GM18858 (cell line): ENCODE measurements around the gene RYR1.
A peak's percentile ranks its signal among the peaks of the same experiment; 100 is the strongest.
"Not testable (repeated sequence)": the region's sequence is repeated elsewhere in the genome, so short reads cannot be mapped to it uniquely, and the experiment has no call there.

ENCODE experiments used
- ATAC-seq: cut with Tn5 transposase; IDR thresholded peaks from one replicate; pipeline ENCODE4 v1.9.1; 2021; ENCODE audit not compliant: unreplicated experiment

Gene RYR1

DNA sequence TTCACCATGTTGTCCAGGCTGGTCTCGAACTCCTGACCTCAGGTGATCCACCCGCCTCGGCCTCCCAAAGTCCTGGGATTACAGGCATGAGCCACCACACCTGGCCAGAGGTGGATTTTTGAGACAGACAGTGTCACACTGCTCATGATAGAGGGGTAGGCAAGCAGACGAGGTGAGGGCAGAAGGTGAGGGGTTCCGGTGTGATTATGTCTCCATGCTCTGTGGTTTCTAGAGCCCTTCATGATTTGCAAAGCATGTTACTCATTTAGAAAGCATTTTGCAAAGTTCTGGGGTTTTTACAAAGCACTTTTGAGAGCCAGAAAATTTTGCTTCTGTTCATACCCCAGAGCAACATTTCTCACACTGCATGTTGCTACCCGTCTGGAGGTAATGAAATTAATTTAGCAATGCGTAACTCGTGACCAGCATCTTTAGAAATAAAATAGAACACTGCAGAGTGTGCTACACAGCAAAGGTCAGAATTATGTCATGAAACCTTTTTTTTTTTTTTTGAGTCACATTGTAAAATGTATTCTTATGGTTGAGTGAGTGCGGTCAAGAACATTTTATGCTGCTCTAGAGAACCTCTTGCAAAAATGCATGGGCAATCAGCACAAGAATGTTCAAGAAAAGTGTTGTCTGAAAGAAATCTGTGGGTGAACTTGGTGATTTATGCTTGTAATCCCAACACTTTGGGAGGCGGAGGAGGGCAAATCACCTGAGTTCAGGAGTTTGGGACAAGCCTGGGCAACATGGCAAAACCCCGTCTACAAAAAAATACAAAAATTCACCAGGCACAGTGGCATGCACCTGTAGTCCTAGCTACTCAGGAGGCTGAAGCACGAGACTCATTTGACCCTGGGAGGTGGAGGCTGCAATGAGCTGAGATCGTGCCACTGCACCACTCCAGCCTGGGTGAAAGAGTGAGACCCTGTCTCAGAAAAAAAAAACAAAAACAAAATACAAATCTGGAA, 126.2 kb downstream of the RYR1 start:
- ATAC-seq = peak; percentile 61

DNA sequence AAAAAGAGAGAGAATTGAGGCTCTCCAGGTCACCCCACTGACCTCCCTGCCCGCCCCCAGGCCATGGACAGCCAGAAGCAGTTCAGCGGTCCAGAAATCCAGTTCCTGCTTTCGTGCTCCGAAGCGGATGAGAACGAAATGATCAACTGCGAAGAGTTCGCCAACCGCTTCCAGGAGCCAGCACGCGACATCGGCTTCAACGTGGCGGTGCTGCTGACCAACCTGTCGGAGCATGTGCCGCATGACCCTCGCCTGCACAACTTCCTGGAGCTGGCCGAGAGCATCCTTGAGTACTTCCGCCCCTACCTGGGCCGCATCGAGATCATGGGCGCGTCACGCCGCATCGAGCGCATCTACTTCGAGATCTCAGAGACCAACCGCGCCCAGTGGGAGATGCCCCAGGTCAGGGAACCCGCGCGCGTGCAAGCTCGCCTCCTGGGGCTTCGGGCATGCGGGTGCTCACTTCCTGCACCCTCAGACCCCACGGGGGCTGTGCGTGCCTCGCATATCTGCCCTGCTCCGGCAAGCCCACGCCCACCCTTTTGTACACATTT, 127.6 kb downstream of the RYR1 start:
- no peak for ATAC-seq

DNA sequence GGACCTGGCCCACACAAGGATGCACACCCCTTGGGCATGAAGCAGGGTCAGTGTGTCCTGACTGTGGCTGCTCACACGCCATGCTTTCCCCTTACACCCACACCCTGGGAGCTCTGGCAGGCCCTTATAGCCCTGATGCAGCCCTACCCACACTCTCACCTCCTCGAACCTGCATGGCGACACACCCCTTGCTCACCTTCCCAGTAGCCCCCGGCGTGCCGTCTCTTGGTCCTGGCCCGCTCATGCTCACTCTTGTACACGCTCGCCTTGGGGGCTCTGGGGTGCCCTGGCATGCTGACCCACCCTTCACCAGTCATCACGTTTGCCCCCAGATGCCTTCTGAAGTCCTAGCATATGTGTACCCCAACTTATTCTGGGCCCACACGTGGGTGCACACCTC, 128.2 kb downstream of the RYR1 start:
- no peak for ATAC-seq

DNA sequence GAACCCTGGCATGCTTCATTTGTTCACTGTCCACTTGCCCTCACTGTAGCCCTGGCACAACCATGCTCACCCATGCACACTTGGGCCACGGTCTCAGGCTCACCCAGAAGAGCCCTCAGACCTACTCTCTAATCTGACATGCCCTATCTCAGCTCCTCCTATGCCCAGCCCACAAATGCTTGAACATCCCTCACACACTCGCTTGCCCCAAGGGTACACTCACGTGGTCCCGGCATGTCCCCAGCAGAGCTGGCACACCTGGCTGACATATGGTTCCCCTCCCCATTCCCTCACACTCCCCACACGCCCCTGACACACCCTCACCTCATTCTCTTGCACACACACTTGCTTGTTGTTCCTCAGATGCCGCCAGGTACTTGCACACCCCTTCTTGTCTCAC, 128.6 kb downstream of the RYR1 start:
- no peak for ATAC-seq

DNA sequence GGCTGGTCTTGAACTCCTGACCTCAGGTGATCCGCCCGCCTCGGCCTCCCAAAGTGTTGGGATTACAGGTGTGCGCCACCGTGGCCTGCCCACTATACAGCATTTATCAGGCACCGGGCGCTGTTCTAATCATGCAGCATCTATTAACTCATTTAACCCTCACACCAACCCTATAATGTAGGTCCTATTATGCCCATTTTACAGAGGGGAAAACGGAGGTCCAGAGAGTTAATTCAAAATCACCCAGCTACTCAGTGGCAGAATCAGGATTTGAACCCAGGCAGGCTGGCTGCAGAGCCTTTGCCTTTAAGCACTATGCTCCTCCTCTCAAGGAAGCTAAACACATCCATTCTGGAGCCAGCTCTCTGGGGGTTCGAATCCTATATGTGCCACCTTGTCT, 130.0 kb downstream of the RYR1 start:
- no peak for ATAC-seq

DNA sequence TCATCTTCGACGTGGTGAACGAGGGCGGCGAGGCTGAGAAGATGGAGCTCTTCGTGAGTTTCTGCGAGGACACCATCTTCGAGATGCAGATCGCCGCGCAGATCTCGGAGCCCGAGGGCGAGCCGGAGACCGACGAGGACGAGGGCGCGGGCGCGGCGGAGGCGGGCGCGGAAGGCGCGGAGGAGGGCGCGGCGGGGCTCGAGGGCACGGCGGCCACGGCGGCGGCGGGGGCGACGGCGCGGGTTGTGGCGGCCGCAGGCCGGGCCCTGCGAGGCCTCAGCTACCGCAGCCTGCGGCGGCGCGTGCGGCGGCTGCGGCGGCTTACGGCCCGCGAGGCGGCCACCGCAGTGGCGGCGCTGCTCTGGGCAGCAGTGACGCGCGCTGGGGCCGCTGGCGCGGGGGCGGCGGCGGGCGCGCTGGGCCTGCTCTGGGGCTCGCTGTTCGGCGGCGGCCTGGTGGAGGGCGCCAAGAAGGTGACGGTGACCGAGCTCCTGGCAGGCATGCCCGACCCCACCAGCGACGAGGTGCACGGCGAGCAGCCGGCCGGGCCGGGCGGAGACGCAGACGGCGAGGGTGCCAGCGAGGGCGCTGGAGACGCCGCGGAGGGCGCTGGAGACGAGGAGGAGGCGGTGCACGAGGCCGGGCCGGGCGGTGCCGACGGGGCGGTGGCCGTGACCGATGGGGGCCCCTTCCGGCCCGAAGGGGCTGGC, 131.6 kb downstream of the RYR1 start:
- no peak for ATAC-seq

DNA sequence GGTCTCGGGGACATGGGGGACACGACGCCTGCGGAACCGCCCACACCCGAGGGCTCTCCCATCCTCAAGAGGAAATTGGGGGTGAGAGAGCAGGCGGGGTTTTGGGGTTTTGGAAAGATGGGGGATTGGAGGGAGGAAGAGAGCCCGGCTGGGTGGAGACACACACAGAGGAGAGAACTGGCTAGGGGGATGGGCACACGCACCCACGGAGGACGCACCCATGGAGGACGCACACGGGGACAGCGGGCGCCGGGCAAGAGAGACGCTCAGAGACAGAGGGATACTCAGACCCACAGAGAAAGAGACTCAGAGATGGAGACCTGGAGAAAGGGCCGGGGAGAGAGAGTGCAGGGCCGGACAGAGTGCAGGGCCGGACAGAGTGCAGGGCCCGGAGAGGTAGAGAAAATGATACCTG, 132.2 kb downstream of the RYR1 start:
- no peak for ATAC-seq

DNA sequence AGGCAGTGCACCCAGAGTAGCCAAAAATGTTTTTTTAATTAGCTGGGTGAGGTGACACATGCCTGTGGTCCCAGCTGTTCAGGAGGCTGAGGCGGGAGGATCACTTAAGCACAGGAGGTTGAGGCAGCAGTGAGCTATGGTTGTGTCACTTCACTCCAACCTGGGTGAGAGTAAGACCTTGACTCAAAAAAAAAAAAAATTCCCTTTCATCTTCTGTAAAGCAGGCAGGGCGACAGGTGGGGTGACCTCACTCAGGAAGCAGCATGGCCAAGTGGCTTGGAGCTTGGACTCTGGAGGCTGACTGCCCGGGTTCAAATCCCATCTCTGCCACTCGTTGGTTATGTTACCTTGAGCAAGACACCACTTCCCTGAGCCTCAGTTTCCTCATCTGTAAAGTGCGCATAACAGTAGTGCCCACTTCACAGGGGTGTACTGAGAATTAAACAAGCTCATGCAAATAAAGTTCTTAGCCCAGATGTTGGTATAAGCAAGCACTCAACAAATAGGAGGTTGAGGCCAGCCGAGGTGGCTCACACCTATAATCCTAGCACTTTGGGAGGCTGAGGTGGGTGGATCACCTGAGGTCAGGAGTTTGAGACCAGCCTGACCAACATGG, 136.0 kb downstream of the RYR1 start:
- ATAC-seq = no peak

DNA sequence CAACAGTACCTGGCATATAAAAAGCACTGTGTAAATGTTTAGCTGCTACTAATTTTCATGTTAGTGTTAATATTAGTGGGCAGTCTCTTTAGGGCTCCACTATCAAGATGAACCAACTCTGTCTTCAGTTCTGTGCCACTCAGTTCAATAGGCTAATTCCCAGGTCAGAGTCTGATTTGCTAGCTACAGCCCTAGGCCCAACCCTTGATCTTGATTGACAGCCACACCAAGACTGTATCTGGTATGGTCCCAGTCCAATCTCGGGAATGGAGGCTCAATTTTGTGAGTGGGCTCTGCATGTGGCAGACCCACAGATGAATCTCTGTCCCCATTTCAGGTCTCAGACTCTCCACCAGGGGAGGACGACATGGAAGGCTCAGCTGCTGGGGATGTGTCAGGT, 138.2 kb downstream of the RYR1 start:
- no peak for ATAC-seq

DNA sequence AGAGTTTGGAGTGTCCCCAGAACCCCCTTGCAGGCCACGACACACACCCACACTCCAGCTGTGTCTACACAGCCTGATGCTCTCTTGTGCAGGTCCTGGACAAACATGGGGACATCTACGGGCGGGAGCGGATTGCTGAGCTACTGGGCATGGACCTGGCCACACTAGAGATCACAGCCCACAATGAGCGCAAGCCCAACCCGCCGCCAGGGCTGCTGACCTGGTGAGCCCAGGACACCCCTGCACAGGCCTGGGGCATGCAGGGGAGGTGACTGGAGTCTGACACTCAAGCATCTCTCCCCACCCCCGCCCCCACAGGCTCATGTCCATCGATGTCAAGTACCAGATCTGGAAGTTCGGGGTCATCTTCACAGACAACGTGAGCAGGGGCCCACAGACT, 144.3 kb downstream of the RYR1 start:
- no peak for ATAC-seq

DNA sequence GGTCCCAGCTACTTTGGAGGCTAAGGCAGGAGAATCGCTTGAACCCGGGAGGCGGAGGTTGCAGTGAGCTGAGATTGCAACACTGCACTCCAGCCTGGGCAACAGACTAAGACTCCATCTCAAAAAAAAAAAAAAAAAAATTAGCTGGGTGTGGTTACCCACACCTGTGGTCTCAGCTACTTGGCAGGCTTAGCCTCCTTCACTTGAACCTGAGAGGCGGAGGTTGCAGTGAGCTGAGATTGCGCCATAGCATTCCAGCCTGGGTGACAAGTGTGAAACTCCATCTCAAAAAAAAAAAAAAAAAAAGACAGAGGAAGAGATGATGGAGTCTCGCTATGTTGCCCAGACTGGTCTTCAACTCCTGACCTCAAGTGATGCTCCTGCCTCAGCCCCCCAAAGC, 145.8 kb downstream of the RYR1 start:
- ATAC-seq = not testable (repeated sequence)

DNA sequence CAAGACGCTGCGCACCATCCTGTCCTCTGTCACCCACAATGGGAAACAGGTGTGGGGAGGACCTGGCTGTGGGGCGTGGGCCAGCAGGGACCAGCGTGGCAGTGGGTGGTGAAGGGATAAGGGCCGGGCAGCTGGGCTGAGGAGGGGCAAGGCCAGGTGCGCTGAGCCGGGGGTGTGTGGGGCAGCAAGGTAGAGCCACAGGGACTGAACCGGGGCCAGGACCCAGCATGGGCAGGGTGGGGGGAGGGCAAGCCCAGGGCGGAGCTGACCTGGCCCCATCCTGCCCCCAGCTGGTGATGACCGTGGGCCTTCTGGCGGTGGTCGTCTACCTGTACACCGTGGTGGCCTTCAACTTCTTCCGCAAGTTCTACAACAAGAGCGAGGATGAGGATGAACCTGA, 146.6 kb downstream of the RYR1 start:
- ATAC-seq = no peak

DNA sequence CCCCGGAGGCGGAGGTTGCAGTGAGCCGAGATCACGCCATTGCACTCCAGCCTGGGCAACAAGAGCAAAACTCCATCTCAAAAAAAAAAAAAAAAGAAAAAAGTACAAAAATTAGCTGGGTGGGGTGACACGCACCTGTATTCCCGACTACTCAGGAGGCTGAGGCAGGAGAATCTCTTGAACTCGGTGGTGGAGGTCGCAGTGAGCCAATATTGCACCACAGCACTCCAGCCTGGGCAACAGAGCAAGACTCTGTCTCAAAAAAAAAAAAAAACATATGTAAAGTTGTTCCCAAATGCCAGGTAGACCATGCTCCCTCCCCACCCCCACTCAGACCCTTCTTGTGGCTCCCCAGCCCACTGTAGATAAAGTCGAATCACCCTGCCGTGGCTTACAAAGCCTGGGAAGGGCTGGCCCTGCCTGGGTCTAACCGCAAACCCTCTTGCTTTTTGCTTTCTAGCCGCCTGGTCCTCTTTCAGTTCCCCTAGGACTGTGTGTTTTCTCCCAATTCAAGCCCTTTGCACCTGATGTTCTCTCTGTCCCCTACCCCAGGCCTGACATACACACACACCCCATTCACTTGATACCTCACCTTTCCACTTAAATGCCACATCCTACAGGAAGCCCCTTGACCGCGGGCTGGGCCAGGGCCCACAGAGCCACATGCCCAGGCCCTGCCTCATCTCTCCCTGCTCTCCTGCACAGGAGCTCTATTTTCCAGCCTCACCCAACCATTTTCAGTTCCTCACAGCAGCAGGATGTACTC, 149.9 kb downstream of the RYR1 start:
- no peak for ATAC-seq

DNA sequence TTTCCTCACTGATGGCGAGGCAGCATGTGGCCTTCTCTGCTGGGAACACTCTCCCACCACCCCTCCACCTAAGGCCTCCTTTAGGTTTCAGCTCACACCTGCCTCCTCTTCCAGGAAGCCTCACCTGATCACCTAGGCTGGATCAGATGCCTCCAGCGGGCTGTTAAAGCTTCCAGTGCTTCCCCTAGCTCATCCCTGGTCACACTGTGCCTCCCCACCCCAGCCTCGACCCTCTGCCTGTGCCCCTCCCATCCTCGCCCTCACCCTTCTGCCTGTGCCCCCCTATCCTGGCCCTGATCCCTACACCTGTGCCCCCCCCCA, 150.5 kb downstream of the RYR1 start:
- no peak for ATAC-seq

DNA sequence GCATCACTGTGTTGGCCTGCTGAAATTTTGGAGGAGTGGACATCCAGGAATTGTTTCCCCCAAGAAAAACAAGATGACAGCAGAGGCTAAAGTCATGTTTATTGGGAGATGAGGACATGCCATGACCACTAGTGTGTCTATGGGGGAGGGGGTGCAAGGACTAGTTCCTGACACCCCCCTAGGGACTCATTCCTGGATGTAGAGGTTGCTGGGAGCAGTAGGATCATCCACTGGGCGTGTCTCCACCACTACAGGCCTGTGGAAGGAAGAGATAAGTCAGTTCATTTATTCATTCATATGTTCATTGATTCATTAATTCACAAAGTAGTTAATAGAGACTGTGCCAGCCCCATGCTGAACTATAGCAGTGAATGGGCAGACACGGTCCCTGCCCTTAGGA, 154.1 kb downstream of the RYR1 start:
- ATAC-seq = no peak

DNA sequence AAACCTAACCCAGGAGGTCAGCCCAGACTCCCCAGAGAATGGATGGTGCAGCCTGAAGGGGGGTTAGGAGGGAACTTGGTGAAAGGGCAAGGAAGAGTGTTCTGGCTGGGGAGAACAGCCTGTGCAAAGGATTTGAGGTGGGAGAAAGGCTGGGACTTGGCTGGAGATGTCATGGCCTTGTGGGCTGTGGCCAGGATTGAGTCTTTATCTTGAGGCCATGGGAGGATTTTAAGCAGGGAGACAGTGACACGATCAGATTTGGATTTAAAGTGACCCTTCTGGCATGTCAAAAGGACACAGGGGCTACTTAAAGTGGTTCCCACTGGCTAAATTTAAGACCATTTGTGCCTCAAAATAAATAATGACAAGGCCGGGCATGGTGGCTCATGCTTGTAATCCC, 154.6 kb downstream of the RYR1 start:
- no peak for ATAC-seq

DNA sequence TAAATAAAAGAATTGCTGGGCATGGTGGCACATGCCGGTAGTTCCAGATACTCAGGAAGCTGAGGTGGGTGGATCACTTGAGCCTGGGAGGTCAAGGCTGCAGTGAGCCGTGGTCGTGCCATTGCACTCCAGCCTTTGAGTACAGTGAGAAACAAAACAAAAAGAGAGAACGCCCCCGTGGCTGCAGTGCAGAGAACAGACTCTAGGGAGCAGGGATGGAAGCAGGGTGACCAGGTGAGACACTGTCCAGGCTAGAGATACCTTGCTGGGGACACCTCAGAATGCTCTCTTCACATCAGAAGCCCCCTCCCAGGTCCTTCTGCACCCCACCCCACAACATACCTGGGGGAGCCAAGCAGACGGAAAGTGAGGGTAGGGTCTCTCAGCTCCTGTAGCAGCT, 159.4 kb downstream of the RYR1 start:
- ATAC-seq = no peak

DNA sequence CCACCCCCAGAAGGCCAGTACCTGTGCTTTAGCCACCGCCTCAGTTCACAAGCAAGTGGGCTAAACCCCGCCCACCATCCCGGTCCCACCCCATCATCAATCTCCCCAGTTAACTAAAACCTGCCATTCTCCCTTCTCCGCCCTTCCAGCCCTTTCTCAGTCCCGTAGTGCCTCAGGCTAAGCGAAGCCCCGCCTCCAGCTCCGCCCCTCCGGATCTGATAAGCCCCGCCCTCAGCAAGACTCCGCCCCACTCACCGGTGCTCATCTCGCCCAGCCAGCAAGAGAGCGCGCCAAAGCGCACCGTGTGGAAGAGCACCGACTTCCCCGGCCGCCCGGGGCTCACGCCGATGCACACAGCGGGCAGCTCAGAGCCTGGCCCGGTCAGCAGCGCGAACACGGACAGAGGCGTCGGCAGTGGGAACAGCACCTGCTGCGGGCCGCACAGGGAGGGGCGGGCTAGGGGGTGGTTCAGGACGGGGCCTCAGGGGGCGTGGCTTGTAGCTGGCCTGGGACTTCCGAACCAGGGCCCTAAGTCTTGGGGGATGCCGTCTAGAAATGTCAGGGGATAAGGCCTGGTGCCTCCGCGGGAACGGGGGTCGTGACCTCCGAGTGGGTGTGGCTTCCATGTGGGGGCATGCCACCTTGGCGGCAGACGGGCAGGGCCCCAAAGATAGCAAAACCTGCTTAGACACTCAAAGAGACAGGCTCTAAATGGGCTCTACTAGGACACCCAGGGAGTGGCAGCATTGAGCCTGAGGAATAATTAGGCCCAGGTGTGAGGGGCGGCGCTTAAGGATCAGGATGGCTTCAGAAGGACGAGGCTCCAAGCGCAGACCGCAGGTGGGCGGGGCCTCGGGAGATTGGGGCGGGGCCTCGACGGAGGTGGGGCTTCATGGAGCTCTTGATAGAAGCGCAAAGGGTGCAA, 162.8 kb downstream of the RYR1 start:
- ATAC-seq = no peak

DNA sequence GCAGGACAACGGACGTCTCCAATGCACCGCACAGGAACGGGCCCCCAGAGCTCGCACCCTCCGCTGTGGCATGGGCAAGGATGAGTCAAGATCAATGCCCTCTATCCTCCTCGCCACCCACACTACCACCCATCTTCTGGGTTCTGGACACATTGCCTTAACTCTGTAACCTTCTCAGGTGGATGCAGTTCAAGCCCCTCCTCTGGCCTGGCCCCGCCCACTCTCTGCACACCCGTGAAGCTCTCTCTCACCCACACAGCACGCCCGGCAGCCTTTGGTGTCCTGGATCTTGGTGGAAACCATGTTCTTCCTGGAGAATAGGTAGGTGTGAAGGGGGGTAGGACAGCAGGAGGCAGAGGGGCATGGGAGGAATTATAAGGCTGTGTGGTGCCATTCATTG, 163.6 kb downstream of the RYR1 start:
- ATAC-seq = no peak

DNA sequence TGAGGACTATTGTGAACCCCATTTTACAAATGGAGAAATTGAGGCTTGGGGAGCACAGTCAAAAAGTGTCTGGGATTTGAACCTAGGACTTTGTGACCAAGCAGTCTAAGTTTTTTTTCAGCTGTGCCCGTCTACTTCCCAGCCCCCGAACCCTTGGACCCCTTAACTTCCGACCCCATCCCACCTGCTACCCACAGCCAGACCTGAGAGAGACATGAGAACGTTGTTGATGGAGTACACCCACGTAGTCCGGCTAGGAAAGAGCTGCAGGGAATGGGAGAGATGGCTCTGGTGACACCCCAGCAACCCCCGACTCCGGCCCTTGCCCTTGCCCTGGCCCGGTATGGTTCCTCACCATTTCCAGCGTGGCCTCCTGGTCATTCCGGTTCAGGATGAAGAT, 166.2 kb downstream of the RYR1 start:
- no peak for ATAC-seq
